Nephron (organoid): Measurements from ENCODE around the gene THBS4.

ENCODE experiments used
- H3K27ac Mint-ChIP-seq, 3 experiments: 2 replicates each; pipeline ENCODE4 v1.8.0; 2020; ENCODE audit warnings: mixed read lengths in 3 of 3, mild to moderate bottlenecking in 2 of 3, moderate library complexity in 1 of 3
- H3K27me3 Mint-ChIP-seq: 2 replicates; pipeline ENCODE4 v1.8.0; 2021; ENCODE audit warnings: low read depth, mild to moderate bottlenecking, moderate library complexity, mixed read lengths
- H3K36me3 Mint-ChIP-seq: 2 replicates; pipeline ENCODE4 v1.8.0; 2020; ENCODE audit warnings: low read depth, mixed read lengths
- H3K4me1 Mint-ChIP-seq: 2 replicates; pipeline ENCODE4 v1.8.0; 2020; ENCODE audit warnings: mixed read lengths
- H3K4me3 Mint-ChIP-seq, 3 experiments: 2 replicates each; pipeline ENCODE4 v1.8.0; 2020; ENCODE audit warnings: mild to moderate bottlenecking in 3 of 3, mixed read lengths in 3 of 3, moderate library complexity in 2 of 3
- H3K9me3 Mint-ChIP-seq: 2 replicates; pipeline ENCODE4 v1.8.0; 2020; ENCODE audit warnings: mixed read lengths
- TF ChIP-seq, protein P1 (sequence below), 3 experiments: fragments of 200-600 bp; sonication (generic); IDR thresholded peaks; one replicate each; pipeline ENCODE4 v1.5.0; 2021; ENCODE audit warnings: antibody characterized with exemption in 3 of 3; ENCODE audit not compliant: unreplicated experiment in 3 of 3

Gene THBS4

GRCh38 chr5:80070338-80071056 is 35.3 kb downstream of the THBS4 start:
- Mint-ChIP-seq H3K9me3 (no peaks in the 10 kb centered on the region), H3K36me3 (peaks cover 11% of the 10 kb centered on the region)
- TF ChIP-seq, protein P1, sequence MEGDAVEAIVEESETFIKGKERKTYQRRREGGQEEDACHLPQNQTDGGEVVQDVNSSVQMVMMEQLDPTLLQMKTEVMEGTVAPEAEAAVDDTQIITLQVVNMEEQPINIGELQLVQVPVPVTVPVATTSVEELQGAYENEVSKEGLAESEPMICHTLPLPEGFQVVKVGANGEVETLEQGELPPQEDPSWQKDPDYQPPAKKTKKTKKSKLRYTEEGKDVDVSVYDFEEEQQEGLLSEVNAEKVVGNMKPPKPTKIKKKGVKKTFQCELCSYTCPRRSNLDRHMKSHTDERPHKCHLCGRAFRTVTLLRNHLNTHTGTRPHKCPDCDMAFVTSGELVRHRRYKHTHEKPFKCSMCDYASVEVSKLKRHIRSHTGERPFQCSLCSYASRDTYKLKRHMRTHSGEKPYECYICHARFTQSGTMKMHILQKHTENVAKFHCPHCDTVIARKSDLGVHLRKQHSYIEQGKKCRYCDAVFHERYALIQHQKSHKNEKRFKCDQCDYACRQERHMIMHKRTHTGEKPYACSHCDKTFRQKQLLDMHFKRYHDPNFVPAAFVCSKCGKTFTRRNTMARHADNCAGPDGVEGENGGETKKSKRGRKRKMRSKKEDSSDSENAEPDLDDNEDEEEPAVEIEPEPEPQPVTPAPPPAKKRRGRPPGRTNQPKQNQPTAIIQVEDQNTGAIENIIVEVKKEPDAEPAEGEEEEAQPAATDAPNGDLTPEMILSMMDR (IDR thresholded peaks at IDR 0.05; ENCODE audit: unreplicated experiment in 3 of 3) = no peak

DNA sequence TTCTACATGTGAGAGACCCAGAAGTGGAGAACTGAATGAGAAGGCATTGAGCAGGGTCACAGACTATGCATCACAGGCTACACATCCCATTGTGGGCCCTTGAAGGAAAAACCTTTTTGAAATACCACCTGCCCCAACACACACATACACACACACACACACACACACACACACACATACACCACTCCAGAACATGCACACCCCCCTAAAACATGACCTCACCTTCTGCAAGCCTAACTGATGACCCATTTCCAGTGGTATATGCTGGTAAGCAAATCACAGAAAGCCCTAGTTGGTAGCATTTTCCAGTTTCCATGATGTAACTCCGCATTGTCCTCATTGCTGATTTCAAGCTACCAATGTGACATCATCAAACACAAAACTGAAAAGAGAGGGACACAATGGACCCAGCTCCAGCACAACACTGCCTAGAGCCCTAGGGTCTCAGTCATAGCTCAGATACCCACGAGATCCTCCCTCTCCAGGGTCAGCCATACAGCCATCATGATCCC is 36.4 kb downstream of the THBS4 start:
- no peak overlapping the region for H3K27ac Mint-ChIP-seq
- peaks cover 14% of the 10 kb centered on the region for H3K27me3 Mint-ChIP-seq
- TF ChIP-seq, protein P1 (IDR thresholded peaks at IDR 0.05; ENCODE audit: unreplicated experiment in 3 of 3) = no peak
- H3K36me3 Mint-ChIP-seq = peaks cover 11% of the 10 kb centered on the region
- no peaks in the 10 kb centered on the region for H3K9me3 Mint-ChIP-seq
- no peak overlapping the region for H3K4me3 Mint-ChIP-seq
- peaks cover 16% of the 10 kb centered on the region for H3K4me1 Mint-ChIP-seq

More at GRCh38 chr5:80070338-80071056, 35.3 kb downstream of the THBS4 start:
- Mint-ChIP-seq H3K4me3 (no peak overlapping the region), H3K27ac (peak overlapping the region; percentile 70 to 84 (median 75)), H3K27me3 (peaks cover 13% of the 10 kb centered on the region), H3K4me1 (peaks cover 16% of the 10 kb centered on the region)

- TF ChIP-seq, protein P1 (IDR thresholded peaks at IDR 0.05; ENCODE audit: unreplicated experiment in 3 of 3) = no peak
- H3K4me1 Mint-ChIP-seq = peaks cover 16% of the 10 kb centered on the region
- no peak overlapping the region for H3K4me3 Mint-ChIP-seq
- H3K9me3 Mint-ChIP-seq = no peaks in the 10 kb centered on the region
- no peak overlapping the region for H3K27ac Mint-ChIP-seq
- peaks cover 23% of the 10 kb centered on the region for H3K27me3 Mint-ChIP-seq
- H3K36me3 Mint-ChIP-seq = peaks cover 11% of the 10 kb centered on the region
These were observed 37.2 kb downstream of the THBS4 start for GRCh38 chr5:80072103-80073073.

DNA sequence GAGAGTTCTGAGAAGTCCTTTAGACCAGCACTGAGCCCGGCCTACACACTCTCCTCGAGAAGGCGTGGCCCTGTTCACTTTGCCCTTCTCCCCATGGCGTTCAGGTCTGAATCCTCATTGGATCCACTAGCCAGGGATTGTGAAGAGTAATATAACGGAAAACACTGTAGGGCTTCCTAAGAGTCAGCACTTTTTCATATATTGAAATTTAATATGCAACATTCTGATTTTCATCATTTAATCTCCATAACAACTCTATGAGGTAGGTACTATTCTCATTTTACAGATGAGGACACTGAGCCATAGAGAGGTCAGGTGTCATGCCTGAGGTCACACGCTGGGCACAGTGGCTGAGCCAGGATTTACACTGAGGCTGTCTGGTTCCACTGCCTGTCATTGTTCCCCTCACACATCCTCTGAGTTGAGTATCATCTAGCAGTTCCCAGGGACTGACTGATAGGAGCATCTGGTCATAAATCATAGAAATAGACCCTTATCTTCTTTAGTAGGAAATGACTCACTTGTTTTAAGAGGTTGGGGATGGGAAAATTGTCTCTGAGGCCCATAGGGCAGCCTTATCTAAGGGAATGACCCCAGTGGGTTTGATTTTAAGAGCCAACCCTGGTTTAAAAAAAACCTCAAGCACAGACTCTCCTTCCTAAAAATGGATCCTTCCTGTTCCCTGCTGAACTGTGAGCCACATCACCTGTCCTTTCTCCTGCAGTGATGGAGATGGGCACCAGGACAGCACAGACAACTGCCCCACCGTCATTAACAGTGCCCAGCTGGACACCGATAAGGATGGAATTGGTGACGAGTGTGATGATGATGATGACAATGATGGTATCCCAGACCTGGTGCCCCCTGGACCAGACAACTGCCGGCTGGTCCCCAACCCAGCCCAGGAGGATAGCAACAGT is 41.2 kb downstream of the THBS4 start:
- Mint-ChIP-seq H3K9me3 (no peaks in the 10 kb centered on the region), H3K36me3 (peaks cover 11% of the 10 kb centered on the region), H3K4me1 (no peaks in the 10 kb centered on the region), H3K27ac (no peak overlapping the region), H3K4me3 (no peak overlapping the region), H3K27me3 (peaks cover 43% of the 10 kb centered on the region)
- TF ChIP-seq, protein P1 (IDR thresholded peaks at IDR 0.05; ENCODE audit: unreplicated experiment in 3 of 3) = no peak

- H3K27ac Mint-ChIP-seq = no peak overlapping the region
- H3K36me3 Mint-ChIP-seq = peaks cover 11% of the 10 kb centered on the region
These were observed 42.0 kb downstream of the THBS4 start for GRCh38 chr5:80077051-80077714.

More at GRCh38 chr5:80077051-80077714, 42.0 kb downstream of the THBS4 start:
- TF ChIP-seq, protein P1 (IDR thresholded peaks at IDR 0.05; ENCODE audit: unreplicated experiment in 3 of 3) = no peak
- no peak overlapping the region for H3K4me3 Mint-ChIP-seq
- H3K27me3 Mint-ChIP-seq = peaks cover 43% of the 10 kb centered on the region
- H3K9me3 Mint-ChIP-seq = no peaks in the 10 kb centered on the region
- H3K4me1 Mint-ChIP-seq = peaks cover 4% of the 10 kb centered on the region
